NK-92 (cell line): Measurements from ENCODE around the gene RSPH9.
"Not testable (repeated sequence)": the region's sequence is repeated elsewhere in the genome, so short reads cannot be mapped to it uniquely, and the experiment has no call there.

ENCODE experiments used
- DNase-seq: peaks from one replicate; lab custom pipeline; 2025; ENCODE audit not compliant: unreplicated experiment; lab: John Stamatoyannopoulos, UW

The RSPH9 gene

DNA sequence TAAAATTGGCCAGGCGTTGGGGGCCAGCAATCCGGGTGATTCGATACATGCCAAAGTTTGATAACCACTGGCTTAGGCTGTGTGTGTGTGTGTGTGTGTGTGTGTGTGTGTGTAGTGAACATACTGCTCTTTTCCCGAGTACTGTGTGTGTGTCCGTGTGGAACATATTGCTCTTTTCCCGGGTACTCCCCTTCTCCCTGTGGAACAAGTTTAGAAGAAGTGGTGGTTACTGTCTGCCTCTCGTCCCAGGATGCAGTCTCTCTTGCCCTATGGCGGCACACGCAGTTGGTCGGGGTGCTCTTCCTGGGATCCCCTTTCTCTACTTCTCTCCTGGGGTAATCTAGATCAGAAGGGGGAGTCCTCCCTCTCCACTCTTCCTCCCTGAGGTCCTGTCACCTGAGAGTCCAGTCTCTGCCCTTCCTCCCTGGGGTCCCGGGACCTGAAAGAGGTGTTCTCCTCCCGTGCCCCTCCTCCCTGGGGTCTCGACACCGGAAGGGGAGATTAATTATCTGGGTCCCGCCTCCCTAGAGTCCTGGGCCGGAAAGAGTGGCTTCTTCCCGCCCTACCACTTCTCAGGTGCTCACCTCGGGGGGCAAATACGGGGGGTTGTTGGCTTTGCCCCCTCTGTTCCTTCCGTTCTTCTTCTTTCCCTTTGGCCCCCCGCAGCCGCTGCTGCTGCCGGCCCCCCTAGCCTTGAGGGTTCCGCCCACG lies 16.3 kb upstream of the RSPH9 start:
- DNase-seq = no peak

DNA sequence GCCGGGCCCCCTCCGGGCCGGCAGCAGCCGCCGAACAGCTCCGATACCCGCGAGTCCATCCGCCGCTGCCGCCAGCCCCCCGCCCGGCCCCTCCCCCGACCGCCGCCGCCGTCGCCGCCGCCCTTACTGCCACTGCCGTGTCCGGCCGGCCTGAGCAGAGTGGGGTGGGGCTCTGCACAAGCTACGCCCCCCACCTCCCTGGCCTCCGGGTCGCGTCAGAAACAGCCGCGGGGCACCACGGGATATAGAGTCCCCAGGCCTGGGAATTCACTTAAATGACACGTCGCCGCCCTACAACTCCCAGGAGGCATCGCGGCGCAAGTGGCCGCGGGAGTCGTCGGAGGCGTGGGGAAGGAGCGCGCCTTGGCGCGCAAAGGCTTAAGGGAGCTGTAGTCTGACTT lies 15.7 kb upstream of the RSPH9 start, which contains the start of gene GTPBP2:
Gene GTPBP2 (minus strand): TSS at position 161 of the 401 bp plus-strand sequence. CDS start 102 bp downstream, at position 59.
- peak; percentile 59 for DNase-seq

DNA sequence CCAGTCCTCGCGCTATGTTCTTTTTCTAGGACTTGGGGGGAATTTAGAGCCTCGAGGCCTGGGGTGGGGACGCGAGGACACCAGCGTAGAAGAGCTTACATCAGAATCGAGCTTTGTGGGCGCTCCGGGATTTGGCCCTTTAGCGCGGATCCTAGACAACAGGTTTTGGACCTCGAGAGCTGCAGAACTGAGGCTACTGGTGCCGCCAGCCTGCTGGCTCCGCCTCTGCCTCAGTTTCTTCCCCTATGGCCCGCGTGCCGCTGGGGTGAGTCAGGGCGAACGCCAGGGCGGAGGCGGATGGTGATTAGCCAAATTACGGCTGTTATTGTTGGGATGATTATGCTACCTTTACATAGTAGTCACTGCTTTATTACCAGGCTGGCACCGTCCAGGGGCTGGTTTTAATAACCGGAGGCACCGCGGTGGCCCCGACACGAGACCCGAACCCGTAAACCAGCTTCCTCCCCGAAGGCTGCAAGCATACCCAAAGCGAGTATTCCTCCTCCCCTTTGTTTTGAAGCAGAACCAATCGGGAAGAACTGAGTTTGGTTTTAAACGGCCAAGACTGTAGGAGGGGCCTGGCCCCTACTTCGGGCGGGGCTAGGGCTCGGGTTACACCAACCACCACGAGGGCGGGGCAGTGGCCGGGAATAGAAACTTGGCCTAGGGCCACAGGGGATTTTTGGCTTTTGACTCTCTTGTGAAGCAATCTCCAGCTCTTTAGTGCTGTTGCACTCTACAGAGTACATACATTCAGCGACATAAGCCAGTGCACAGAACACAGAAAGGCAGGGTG lies 15.1 kb upstream of the RSPH9 start:
- DNase-seq = peak; percentile 21

DNA sequence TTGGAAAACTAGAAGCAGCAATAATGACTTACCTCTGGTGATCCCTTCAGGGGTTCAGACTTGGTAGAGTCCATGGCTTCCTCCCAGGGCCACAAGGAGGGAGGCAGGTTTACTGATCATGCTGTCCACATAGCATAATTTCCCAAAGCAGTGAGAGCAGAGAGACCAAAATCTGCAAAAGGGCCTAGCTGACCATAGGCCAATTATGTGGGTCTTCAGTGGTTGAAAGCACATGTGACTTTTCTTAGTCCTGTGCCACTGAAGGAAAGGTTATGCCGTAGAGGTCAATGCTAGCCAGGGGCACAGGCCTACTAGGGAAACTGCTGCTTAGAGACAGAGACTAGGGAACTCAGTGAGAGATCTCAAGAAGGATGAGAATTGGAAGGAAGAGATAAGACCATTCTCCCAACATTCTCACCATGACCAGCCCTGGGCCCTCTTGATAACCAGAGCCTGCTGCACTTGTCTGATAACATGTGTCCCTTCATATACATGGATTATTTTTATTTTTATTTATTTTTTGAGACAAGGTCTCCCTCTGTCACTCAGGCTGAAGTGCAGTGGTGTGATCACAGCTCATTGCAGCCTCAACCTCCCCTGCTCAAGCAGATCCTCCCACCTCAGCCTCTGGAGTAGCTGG lies 13.7 kb upstream of the RSPH9 start:
- no peak for DNase-seq

DNA sequence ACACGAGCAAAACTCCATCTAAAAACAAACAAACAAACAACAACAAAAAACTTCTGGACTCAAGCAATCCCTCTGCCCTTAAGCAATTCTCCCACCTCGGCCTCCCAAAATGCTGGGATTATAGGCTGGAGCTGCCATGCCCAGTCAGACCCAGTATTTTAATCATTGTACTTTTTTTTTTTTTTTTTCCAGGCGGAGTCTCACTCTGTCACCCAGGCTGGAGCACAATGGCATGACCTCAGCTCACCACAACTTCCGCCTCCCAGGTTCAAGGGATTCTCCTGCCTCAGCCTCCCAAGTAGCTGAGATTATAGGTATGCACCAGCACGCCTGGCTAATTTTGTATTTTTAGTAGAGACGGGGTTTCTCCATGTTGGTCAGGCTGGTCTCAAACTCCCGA lies 11.8 kb upstream of the RSPH9 start:
- DNase-seq = not testable (repeated sequence)

DNA sequence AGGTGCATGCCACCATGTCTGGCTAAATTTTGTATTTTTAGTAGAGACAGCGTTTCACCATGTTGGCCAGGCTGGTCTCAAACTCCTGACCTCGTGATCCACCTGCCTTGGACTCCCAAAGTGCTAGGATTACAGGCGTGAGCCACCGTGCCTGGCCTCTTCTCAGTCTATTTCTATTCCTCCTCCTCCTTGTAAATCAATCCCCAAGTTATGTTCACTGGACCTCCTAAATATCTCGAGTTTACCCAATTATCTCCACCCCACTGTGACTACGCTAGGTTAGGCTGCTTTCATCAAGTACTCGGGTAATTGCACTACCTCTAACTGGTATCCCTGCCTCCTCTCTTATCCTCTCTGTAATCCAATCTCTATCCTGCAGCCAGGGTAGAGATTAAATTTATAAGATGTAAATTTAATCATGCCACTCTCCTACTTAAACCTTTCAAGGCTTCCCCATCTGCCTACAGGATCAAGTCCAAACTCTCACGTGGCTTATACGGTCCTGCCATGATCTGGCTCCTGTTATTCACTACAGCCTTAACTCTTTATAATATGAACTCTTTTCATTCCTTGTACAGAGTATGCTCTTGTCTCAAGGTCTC lies 10.0 kb upstream of the RSPH9 start:
- DNase-seq = no peak

DNA sequence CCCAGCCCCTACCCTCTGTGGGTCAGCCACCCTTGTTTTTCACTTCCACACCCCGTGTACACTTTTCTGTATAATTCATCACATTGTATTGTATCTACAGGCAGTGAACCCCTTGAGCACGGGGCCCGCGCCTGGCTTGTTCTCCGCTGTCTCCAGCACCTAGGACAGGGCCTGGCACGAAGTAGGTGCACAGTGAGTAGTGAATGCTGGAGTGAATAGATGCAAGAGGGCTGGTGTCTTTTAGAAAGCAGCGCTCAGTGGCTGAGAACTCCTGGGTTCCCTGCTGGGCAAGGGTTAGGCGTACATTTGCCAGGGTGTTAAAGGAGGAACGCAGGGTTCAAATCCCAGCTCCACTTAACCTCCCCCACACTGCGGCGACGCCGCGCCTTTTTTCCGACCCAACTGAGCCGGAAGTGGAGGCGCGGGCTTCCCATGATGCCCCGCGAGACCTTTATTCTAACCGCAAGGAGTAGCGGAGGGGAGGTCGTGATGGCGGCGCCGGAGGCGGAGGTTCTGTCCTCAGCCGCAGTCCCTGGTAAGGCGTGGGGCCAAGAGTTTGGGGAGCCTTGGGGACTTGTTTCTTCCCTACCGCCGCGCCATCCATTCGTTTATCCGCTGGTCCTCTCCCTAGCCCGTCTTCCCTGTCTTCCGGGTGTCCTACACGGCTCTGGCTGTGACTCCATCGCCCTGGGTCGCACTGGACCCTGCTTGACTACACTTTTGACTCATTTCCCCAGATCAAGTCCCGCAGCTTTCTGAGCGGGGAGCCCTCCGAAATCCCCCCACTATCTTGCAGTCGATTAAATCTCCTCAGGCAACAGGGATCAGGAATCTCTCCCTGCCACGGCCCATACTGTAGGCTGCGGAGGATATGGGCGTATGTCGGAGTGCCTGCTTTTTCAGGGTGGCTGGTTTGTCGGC lies 9.2 kb upstream of the RSPH9 start, which contains the start of gene MAD2L1BP:
Gene MAD2L1BP (plus strand): TSS at position 454 of the 921 bp plus-strand sequence. CDS start 36 bp downstream, at position 490.
- DNase-seq = no peak

DNA sequence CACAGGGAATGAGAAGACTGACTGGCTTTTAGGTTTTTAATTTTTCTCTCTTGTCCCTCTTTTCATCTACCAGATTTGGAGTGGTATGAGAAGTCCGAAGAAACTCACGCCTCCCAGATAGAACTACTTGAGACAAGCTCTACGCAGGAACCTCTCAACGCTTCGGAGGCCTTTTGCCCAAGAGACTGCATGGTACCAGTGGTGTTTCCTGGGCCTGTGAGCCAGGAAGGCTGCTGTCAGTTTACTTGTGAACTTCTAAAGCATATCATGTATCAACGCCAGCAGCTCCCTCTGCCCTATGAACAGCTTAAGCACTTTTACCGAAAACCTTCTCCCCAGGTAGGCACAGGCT lies 8.6 kb upstream of the RSPH9 start:
- DNase-seq = no peak

DNA sequence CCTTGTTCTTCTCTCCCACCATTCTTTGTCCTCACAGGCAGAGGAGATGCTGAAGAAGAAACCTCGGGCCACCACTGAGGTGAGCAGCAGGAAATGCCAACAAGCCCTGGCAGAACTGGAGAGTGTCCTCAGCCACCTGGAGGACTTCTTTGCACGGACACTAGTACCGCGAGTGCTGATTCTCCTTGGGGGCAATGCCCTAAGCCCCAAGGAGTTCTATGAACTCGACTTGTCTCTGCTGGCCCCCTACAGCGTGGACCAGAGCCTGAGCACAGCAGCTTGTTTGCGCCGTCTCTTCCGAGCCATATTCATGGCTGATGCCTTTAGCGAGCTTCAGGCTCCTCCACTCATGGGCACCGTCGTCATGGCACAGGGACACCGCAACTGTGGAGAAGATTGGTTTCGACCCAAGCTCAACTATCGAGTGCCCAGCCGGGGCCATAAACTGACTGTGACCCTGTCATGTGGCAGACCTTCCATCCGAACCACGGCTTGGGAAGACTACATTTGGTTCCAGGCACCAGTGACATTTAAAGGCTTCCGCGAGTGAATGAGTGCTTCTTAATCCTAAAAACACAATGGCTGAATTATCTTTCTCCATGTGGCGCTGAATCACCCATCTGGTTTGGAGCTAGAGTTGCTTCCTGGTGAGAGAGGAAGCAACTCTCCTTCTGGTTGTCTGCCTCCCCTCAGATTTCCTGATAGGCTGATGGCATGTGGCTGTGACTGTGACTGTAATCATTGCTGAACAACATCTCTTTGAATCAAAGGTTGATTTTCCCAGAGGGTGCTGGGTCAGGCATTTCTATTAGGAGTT lies 4.6 kb upstream of the RSPH9 start:
- no peak for DNase-seq

DNA sequence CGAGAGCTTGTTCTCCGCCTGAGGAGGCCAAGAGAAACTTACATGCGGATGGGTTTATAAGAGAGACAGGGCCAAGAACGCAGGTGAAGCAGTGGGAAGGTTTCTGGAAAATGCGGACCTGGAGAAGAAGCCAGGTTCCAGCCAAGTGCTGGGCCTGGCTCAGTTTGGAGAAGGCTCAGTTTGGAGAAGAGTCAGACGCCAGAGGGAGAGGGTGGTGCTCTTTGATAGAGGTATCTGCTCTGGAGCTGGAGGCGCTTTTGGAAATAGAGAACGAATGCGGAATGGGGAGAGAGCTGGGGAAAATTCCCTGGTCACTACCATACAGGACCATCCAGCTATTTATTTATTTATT lies 753 bp downstream of the RSPH9 start:
- DNase-seq = no peak

DNA sequence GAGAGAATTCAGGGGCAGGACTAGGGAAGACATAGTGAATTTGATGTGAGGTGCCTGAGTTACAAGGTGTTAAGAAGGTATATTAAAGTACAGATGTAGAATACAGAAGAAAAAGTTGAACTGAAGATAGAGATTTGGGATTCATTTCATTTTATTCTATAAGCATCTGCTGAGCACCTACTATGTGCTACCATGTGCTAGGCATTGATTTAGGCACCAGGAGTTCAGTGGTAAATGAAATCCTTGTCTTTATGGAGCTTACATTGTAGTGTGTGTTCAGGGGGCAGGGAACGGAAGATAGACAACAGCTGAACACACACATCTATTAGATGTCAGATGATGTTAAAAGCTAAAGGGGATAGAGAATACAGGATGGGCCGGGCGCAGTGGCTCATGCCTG lies 2.8 kb downstream of the RSPH9 start:
- DNase-seq = no peak

DNA sequence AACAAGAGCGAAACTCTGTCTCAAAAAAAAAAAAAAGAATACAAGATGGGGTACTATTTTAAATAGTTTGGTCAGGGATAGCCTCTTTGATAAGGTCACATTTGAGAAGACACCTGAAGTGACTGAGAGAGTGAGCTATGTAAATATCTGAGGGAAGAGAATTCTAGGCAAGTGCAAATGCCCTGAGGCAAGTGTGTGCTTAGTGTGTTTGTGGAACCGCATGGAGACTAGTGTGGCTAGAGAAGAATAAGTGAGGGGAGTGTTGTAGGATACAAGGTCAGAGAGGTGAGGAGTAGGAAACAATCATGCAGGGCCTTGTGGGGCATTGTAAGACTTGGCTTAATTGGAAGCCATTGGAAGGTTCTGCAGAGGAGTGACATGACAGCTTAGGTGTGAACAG lies 3.4 kb downstream of the RSPH9 start:
- DNase-seq = no peak

DNA sequence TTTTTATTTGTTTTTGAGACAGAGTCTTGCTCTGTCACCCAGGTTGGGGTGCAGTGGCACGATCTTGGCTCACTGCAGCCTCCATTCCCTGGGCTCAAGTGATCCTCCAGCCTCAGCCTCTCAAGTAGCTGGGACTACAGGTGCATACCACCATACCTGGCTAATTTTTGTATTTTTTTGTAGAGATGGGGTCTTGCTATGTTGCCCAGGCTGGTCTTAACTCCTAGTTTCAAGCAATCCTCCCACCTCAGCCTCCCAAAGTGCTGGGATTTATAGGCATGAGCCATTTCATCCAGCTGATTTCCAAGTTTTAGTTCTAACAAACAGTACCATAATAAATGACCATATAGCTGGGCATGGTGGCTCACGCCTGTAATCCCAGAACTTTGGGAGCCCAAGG lies 8.0 kb downstream of the RSPH9 start:
- DNase-seq = not testable (repeated sequence)

DNA sequence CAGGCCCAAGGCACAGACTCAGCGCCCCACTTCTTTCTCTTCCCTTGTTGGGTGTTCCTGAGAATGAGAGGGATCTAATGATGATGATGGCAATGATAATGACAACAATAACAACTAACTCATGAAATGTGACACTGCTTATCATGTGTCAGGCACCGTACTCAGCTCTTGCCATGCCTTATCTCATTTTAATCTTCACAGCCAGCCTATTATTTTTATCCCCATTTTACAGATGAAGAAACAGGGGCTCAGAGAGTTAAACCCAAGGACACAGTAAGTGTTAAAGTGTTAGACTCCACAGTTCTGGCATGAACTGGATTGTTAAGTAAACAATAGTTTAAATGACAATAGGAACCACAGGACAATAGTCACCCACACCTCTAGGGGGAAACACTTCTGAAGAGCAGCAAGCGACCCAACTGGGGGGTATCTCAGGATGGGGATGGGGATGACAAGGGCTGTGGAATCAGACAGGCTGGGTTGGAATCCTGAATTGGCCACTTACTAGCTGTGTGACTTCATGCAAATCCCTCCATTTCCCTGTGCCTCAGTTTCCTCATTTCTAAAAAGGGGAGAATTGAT lies 12.5 kb downstream of the RSPH9 start:
- DNase-seq = no peak

DNA sequence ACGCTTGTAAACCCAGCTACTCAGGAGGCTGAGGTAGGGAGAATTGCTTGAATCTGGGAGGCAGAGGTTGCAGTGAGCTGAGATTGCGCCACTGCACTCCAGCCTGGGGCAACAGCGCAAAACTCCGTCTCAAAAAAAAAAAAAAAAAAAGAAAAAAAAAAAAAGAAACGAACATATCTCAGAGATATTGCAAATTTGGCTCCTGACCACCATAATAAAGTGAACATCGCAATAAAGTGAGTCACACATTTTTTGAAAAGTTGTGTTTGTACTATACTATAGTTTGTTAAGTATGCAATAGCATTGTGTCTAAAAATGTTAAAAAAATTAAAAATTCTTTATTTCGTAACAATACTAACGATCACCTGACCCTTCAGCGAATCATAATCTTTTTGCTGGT lies 13.3 kb downstream of the RSPH9 start:
- DNase-seq = no peak

DNA sequence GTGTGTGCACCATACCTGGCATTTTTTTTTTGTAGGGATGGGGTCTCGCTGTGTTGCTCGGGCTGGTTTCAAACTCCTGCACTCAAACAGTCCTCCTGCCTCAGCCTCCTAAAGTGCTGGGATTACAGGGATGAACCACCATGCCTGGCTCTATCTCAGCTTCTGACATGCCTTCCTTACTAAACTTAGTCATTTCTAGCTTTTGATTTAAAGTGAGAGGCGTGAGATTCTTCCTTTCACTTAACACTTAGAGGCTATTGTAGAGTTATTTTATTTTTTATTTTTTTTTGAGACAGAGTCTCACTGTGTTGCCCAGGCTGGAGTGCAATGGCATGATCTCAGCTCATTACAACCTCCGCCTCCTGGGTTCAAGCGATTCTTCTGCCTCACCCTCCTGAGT lies 18.1 kb downstream of the RSPH9 start:
- not testable (repeated sequence) for DNase-seq

DNA sequence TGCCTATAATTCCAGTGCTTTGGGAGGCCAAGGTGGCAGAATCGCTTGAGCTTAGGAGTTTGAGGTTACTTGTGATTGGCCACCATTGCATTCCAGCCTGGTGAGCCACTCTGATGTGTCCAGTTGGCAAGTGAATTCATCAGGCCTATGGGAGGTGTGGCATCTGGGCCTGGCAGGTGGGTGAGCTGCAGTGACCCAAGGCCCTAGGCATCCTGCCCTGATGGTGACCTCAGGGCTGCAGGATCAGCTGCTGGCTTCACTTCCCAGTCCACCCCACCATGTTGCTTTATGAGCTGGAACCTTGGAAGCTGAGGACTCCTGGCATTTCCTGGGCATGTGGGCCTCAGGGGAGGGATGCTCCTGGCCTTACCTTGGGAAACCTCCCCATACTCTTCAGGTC lies 20.5 kb downstream of the RSPH9 start:
- DNase-seq = no peak

DNA sequence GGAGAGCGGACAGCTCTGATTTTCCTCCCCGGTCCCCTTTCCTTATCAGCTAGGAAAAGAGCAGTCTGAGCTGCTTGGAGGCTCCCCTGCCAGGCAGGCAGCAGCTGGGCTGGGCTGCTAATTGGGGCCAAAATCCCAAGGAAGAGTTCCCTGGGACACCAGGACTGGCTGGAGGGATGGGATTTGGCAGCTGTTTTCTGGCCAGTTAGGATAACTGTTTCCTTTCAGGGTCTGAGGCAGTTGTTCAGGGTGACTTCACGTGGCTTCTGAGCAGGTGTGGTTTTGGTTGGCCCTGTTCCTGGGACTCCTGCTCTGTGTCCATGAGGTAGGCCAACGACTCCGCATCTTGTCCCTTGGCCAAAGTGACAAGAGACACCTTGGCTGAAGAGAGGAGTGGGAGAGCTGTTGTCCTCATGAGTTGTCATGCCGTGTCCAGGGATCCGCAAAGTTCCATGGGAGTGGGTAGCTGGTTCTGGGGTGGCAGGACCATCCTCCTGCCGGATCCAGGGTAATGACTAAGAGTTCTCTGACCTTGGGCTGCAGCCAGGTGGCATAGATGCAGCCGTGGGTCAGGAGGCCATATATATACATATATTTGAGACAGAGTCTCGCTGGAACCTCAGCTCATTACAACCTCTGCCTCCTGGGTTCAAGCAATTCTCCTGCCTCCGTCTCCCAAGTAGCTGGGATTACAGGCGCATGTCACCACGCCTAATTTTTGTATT lies 21.5 kb downstream of the RSPH9 start:
- no peak for DNase-seq
